IPS-20b (cell line): ENCODE data around the gene ACTR1A.

ENCODE experiments used
- H3K27ac ChIP-seq: one replicate; pipeline ENCODE4 v1.5.1; 2013; ENCODE audit warnings: low read length
- H3K27me3 ChIP-seq: 2 replicates; pipeline ENCODE4 v1.6.1; 2013; ENCODE audit warnings: mild to moderate bottlenecking, low read length, inconsistent platforms; ENCODE audit not compliant: insufficient read depth
- H3K36me3 ChIP-seq: 2 replicates; pipeline ENCODE4 v1.6.1; 2013; ENCODE audit warnings: low read depth, mild to moderate bottlenecking, inconsistent platforms, low read length, moderate library complexity; ENCODE audit not compliant: insufficient read depth
- H3K4me1 ChIP-seq: 2 replicates; pipeline ENCODE4 v1.6.1; 2013; ENCODE audit warnings: mild to moderate bottlenecking, control low read depth, inconsistent platforms, low read length, moderate library complexity; ENCODE audit not compliant: insufficient read depth
- H3K4me3 ChIP-seq: 2 replicates; pipeline ENCODE4 v1.5.1; 2013; ENCODE audit warnings: mild to moderate bottlenecking, low read length, inconsistent platforms
- H3K9ac ChIP-seq: 2 replicates; pipeline ENCODE4 v1.6.1; 2013; ENCODE audit warnings: low read depth, mild to moderate bottlenecking, inconsistent platforms, low read length, moderate library complexity
- H3K9me3 ChIP-seq: 2 replicates; pipeline ENCODE4 v1.6.1; 2013; ENCODE audit warnings: mild to moderate bottlenecking, low read depth, low read length, inconsistent platforms; ENCODE audit not compliant: insufficient read depth

Gene ACTR1A

DNA sequence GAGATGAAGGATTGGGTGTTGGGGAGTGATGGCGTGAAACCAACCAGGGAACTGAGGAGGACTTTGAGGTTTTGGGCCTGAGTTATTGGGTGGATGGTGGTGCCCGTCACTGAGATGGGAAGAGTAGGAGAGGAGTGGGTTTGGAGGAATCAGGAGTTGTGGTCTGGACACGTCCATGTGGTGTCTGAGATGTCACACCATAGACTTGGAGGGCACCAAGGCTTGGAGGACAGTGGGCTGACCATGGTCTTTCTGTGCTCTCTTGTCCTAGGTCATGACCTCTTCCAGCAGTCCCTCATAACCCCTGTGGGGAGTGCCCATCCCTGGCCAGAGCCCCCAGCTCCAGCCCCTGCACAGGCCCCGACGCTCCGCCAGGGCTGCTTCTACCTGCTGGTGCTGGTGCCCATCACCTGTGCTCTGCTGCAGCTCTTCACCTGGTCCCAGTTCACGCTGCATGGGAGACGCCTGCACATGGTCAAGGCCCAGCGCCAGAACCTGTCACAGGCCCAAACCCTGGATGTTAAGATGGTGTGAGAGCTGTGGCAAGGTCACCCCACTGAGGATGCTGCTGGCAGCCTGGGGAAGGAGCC is 27.0 kb downstream of the ACTR1A start:
- Histone ChIP-seq H3K27me3 (no peaks in the 10 kb centered on the region), H3K4me1 (no peaks in the 10 kb centered on the region), H3K27ac (no peak overlapping the region), H3K36me3 (peaks cover 19% of the 10 kb centered on the region), H3K9ac (no peak overlapping the region), H3K4me3 (no peak overlapping the region), H3K9me3 (no peaks in the 10 kb centered on the region)

DNA sequence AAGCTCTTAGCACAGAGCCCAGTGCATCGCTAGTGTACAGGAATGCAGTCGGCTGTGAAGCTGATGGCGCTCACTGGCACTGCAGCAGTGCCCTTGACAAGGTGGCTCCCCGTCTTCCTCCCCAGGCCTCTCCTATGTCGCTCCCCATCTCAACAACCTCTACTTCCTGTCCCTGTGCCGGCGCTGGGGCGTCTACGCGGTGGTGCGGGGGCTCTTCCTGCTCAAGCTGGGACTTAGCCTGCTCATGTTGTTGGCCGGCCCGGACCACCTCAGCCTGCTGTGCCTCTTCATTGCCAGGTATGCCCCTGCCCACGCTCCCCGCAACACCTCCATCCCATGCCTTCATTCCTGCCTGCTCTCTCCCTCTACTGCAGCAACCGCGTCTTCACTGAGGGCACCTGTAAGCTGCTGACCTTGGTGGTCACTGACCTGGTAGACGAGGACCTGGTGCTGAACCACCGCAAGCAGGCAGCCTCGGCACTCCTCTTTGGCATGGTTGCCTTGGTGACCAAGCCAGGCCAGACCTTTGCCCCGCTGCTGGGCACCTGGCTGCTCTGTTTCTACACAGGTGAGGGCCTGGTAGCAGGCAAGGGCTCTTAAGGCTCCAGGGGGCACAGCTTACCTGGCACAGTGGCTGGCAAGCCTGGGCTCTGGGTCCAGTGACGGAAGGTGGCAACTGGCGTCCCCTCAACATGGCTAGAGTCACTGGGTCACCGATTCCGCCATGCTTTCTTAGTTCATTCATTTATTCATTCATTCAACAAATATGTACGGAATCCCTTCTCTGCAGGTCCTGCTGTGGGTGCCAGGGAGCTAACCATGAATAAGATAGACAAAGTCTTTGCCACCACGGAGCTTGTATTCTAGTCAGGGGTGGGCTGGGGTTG is 28.8 kb downstream of the ACTR1A start:
- Histone ChIP-seq H3K27ac (no peak overlapping the region), H3K4me3 (no peak overlapping the region), H3K9ac (no peak overlapping the region), H3K36me3 (peaks cover 5% of the 10 kb centered on the region; the same call in 1 of the 2 replicates), H3K9me3 (no peaks in the 10 kb centered on the region), H3K27me3 (no peaks in the 10 kb centered on the region), H3K4me1 (no peaks in the 10 kb centered on the region)

DNA sequence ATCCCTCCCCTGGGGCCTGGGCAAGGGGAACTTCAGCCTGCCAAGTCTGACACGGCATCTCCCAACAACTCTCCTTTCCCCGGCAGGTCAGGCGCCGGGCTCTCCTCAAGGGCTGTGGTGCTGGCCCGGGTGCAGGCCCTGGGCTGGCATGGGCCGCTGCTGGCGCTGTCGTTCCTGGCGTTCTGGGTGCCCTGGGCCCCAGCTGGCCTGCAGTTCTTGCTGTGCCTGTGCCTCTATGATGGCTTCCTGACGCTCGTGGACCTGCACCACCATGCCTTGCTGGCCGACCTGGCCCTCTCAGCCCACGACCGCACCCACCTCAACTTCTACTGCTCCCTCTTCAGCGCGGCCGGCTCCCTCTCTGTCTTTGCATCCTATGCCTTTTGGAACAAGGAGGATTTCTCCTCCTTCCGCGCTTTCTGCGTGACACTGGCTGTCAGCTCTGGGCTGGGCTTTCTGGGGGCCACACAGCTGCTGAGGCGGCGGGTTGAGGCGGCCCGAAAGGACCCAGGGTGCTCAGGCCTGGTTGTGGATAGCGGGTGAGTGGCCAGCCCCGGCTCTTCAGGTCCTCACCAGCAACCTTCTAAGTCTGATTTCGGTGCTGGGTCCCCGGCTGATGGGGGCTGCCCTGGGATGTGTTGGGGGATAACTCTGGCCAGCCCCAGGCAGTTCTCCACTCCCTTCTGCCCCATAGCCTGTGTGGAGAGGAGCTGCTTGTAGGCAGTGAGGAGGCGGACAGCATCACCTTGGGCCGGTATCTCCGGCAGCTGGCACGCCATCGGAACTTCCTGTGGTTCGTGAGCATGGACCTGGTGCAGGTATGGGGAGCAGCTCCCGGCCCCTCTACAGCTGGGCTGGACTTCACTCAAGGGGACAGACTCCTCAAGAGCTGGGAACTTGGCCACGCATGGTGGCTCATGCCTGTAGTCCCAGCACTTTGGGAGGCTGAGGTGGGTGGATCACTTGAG is 31.6 kb downstream of the ACTR1A start:
- Histone ChIP-seq H3K27me3 (no peaks in the 10 kb centered on the region), H3K4me3 (no peak overlapping the region), H3K9me3 (no peaks in the 10 kb centered on the region), H3K36me3 (no peaks in the 10 kb centered on the region), H3K27ac (no peak overlapping the region), H3K9ac (no peak overlapping the region), H3K4me1 (no peaks in the 10 kb centered on the region)

DNA sequence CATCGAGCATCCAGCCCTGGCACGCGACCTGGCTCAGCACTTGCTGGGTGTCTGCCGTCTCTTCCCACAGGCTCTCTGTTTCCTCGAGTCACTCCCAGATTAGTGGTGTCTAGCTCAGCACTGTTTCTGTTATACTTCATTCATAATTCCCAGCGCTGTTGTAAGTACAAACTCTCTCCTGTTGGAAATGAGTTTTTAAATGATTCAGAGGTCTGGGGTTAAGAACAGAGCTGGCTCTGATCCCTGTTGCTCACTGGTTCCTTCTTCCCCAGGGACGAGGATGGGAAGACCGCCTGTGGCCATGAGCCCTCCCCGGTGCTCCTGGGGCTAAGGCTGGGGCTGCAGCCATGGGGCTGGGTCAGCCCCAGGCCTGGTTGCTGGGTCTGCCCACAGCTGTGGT is 33.8 kb downstream of the ACTR1A start:
- Histone ChIP-seq H3K27ac (no peak overlapping the region), H3K9me3 (no peaks in the 10 kb centered on the region), H3K4me3 (no peak overlapping the region), H3K36me3 (no peaks in the 10 kb centered on the region), H3K9ac (no peak overlapping the region), H3K4me1 (0 out of 2 replicates have a peak, but pooled peaks cover under 1% of the 10 kb centered on the region), H3K27me3 (peaks cover 2% of the 10 kb centered on the region)

DNA sequence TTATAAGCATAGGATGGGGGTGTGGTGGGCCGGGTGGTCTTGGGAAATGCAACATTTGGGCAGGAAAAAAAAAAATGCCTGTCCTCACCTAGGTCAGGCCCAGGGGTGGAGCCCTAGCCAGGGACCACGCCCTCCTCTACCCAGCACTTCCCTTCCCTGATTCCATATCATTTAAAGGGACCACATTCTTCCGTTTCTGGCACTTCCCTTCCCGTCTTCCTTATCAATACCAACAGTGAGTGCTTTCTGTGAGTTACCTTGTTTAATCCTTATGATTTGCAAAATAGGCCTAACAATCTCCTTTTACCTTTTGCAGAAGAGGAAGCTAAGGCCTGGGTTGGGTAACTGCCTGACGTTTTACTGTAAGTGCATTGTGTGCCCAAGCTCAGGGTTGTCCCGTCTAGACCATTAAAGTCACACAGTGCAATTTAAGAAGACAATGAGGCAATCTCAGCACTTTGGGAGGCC is 34.5 kb downstream of the ACTR1A start:
- Histone ChIP-seq H3K36me3 (no peaks in the 10 kb centered on the region), H3K27ac (no peak overlapping the region), H3K27me3 (peaks cover 8% of the 10 kb centered on the region), H3K9me3 (no peaks in the 10 kb centered on the region), H3K4me1 (peaks cover 4% of the 10 kb centered on the region; the same call in 1 of the 2 replicates), H3K9ac (no peak overlapping the region), H3K4me3 (no peak overlapping the region)

DNA sequence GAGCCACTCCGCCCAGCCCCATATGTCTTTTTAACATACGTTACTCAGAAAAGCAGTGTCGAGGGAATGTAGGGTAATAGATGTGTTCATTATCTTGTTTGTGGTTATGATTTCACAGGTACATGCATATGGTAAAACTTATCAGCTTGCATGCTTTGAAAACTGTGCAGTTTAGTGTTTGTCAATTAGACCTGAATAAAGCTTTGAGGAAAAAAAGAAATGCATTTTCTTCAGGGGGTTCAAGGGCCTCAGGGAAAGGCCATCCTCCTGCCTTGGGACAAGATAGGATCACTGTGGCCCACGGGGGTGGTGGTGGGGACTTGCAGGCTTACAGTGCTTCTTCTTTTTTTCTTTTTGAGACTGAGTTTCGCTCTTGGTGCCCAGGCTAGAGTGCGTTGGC is 35.2 kb downstream of the ACTR1A start:
- Histone ChIP-seq H3K27ac (no peak overlapping the region), H3K4me1 (peaks cover 11% of the 10 kb centered on the region), H3K4me3 (no peak overlapping the region), H3K27me3 (peaks cover 15% of the 10 kb centered on the region), H3K9ac (no peak overlapping the region), H3K9me3 (no peaks in the 10 kb centered on the region), H3K36me3 (no peaks in the 10 kb centered on the region)

DNA sequence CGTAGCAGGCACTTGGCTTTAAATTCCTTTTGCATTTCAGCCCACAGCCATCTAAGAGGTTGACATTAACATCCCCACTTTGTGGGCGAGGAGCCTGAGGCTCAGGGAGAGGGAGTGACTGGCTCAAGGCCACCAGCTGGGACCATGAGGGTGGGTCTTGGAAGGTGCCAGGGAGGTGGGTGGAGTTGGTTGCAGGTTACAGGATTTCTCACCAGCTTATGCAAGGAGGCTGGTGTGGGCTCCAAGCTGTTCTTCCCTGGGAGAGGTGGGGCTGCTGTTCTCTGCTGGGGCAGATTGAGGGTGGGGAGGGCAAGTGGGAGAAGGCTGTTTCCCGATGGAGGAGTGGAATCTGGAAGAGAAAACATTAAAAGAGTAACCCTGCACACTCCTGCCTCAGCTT is 37.0 kb downstream of the ACTR1A start:
- Histone ChIP-seq H3K9me3 (no peaks in the 10 kb centered on the region), H3K27me3 (peaks cover 25% of the 10 kb centered on the region), H3K9ac (no peak overlapping the region), H3K36me3 (no peaks in the 10 kb centered on the region), H3K4me1 (peaks cover 15% of the 10 kb centered on the region), H3K4me3 (no peak overlapping the region), H3K27ac (no peak overlapping the region)

DNA sequence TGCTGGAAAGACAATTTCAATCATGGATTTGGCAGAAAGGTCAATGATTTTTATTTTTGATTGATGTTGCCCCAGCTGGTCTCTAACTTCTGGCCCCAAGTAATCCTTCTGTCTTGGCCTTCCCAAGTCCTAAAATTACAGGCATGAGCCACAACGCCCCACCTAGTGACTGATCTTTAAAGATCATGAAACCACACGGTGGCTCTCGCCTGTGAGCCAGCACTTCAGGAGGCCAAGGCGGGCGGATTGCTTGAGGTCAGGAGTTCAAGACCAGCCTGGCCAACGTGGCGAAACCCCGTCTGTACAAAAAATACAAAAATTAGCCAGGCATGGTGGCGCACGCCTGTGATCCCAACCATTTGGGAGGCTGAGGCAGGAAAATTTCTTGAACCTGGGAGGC is 38.5 kb downstream of the ACTR1A start:
- H3K4me1 ChIP-seq, result peaks cover 15% of the 10 kb centered on the region
- H3K9ac ChIP-seq, result peak overlapping the region; percentile 66; the same call in 1 of the 2 replicates

DNA sequence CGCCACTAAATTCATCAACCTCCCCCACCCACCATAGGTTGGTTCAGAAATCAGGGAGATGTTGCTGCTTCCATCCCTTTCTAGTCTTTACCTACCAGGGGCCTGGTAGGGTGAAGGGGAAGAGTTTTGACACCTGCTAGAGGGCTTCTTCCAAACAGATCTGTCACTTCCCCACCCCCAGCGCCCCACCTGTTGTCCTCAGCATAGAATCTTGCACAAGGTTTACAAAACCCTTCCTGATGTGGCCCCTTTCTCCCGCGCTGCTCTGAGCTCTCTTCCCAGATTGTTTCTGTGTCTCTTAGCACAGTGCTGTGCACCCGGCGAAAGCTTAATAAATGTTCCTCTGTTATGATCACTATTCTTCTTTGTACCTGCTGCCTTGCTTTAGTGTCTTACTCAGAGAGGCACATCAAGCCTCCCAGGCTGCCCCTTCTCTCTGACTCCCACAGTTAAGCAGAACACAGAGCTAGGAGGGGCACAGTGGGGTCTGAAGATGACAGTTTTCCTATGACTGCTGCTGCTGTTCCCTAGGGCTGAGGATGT is 39.9 kb downstream of the ACTR1A start:
- H3K4me1 ChIP-seq, result peaks cover 15% of the 10 kb centered on the region

More for the DNA sequence above, 38.5 kb downstream of the ACTR1A start:
- no peaks in the 10 kb centered on the region for H3K9me3 ChIP-seq
- peak overlapping the region; percentile 89; the same call in 1 of the 2 replicates for H3K4me3 ChIP-seq
- H3K27ac ChIP-seq, result no peak overlapping the region
- peaks cover 25% of the 10 kb centered on the region for H3K27me3 ChIP-seq
- H3K36me3 ChIP-seq, result no peaks in the 10 kb centered on the region

DNA sequence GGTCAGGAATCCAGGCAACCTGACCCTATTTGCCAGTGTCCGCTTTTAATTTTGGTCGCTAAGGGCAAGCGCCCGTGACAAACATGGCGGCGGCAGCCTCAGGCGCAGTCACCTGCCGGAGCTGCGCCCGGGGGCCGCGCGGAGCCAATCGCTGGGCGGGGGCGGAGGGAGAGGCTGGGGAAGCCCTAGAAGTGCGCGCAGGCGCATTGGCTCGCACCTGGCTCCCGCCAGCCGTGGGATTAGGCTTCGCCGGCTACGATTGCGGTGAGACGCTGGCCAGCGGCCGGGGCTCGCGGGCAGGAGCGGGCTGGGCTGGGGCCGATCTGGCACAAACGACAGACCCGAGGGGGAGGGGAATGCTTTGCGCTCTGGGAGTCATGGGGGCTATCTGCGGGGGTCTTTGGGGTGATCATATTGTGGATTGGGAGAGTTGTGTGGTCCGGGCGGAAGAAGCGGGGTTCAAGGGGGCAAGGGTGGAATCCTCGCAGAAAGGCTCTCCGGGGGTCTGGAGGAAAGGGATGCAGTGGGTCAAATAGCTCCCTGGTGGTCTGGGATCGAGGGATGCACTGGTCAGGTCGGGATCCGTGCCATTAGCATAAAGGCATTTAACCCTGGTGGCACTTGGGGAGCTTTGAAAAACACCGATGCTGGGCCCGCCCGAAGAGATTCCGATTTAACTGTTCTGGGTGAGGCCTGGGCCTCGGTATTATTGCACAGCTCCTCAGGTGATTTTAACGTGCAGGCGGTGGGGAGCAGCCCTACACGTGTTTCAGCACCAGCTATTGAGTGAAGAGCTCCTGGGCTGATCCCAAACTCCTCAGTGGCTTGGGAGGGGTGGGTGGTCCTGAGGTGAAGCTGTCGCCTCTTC is 41.1 kb downstream of the ACTR1A start:
- Histone ChIP-seq H3K27me3 (peaks cover 25% of the 10 kb centered on the region), H3K9ac (peak overlapping the region; percentile 80; the same call in 1 of the 2 replicates), H3K4me3 (peak overlapping the region; percentile 89), H3K27ac (peak overlapping the region; percentile 20), H3K9me3 (no peaks in the 10 kb centered on the region), H3K4me1 (peaks cover 15% of the 10 kb centered on the region), H3K36me3 (peaks cover 2% of the 10 kb centered on the region)

More for the DNA sequence above, 39.9 kb downstream of the ACTR1A start:
- Histone ChIP-seq H3K9me3 (no peaks in the 10 kb centered on the region), H3K4me3 (peak overlapping the region; percentile 89), H3K9ac (peak overlapping the region; percentile 66; the same call in 1 of the 2 replicates), H3K36me3 (no peaks in the 10 kb centered on the region), H3K27ac (no peak overlapping the region), H3K27me3 (peaks cover 25% of the 10 kb centered on the region)
